Measurements from ENCODE around the gene DNAJA2.

Gene DNAJA2

GRCh38 chr16:46975908-46976470 is 2.5 kb upstream of the DNAJA2 start:
- in situ Hi-C loops (cut with MboI; ENCODE audit: low sequenced_read_pairs), result no loop called here

GRCh38 chr16:46975165-46975564 is 1.7 kb upstream of the DNAJA2 start:
- in situ Hi-C loops (cut with MboI; ENCODE audit: low sequenced_read_pairs), result no loop called here

DNA sequence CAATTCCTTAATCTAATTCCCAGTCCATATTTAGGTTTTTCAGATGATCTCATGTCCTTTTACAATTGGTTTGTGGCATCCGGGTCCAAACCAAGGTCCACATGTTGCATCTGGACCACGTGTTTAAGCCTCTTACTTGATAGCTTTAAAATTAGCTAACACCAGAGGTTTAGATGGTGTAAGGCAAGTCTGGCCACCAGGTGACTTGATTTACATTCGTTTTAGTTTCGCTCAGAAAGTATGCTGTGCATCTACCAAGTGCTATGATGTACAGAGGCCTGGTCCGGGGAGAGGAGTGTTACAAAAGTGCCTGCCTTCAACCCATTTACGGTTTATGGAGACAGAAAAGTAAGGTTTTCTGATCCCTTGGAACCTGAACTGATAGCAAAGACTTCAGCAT is 878 bp upstream of the DNAJA2 start:
- in situ Hi-C loops (cut with MboI; ENCODE audit: low sequenced_read_pairs), result no loop called here

GRCh38 chr16:46973996-46974324 is 486 bp upstream of the DNAJA2 start:
- in situ Hi-C loops (cut with MboI; ENCODE audit: low sequenced_read_pairs), result no loop called here

DNA sequence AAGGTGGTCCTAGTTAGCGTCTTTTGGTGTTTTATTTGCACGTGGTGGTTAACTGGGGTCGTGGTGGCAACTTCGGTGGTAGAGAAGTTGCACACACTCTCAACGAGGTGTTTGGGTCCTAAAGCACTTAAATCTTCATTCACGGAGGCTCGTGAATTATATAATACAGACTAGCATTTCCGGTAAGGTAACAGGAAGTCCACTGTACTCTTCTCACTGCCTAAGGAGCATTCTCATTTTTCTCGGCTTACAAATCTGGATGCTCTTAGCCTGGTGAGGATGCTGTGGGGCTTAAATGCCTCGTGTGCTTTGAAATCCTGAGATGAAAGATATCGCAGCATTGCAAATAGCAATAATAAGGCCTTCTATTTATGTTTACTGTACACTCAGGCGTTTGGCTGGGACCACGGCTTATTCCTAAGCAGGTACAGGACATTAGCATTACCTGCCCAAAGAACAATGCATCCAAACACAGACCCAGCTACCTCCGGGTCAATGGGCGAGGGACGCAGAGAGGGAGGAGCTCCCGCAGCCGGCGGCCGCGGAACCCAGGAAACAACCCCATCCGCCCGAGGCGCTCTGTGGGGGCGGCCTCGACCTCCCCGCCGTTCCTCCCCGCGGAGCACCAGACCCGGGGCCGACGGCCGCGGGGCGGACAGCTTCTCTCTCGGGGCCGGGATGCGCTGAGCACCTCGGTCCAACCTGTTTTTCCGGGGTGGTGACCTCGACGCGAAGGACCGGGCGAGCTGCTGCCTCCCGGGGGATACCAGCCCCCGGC is 856 bp downstream of the DNAJA2 start:
- in situ Hi-C loops (cut with MboI; ENCODE audit: low sequenced_read_pairs), result no loop called here

DNA sequence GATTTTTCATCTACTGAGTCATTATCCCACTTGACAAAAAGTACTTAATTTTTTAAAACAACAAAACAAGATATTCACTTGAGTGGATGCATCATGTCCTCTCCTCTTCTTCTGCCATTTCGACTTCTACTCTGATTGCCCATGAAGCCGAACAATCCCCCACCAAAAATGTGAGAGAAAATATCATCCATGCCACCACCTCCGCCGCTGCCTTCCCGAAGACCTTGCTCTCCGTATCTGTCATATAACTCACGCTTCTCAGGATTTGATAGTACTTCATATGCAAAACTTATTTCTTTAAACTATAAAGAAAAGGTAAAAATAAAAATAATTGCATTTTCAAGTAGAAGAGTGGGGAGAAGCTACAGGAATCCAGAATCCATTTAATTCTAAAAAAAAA is 2.2 kb downstream of the DNAJA2 start:
- in situ Hi-C loops (cut with MboI; ENCODE audit: low sequenced_read_pairs), result no loop called here

- in situ Hi-C loops (cut with MboI; ENCODE audit: low sequenced_read_pairs), result no loop called here
Observed at GRCh38 chr16:46970089-46970488, 3.4 kb downstream of the DNAJA2 start.

- in situ Hi-C loops (cut with MboI; ENCODE audit: low sequenced_read_pairs), result no loop called here
Observed at GRCh38 chr16:46968063-46968435, 5.4 kb downstream of the DNAJA2 start.

GRCh38 chr16:46962629-46963028 is 10.8 kb downstream of the DNAJA2 start:
- in situ Hi-C loops (cut with MboI; ENCODE audit: low sequenced_read_pairs), result no loop called here

- in situ Hi-C loops (cut with MboI; ENCODE audit: low sequenced_read_pairs), result no loop called here
Observed at GRCh38 chr16:46961373-46962353, 11.8 kb downstream of the DNAJA2 start.

DNA sequence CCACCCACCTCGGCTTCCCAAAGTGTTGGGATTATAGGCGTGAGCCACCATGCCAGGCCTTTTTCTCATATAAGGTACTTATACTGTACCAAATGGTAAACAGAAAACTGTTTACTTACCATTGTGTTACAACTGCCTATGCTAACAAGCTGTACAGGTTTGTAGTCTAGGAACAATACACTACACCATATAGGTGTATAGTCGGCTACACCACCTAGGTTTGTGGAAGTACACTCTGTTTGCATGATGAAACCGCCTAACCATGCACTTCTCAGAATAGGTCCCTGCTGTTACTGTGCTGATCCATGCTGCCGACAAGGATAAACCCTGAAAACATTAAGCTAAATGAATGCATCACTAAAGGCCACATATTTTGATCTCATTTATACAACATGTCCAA is 18.9 kb downstream of the DNAJA2 start:
- in situ Hi-C loops (cut with MboI; ENCODE audit: low sequenced_read_pairs), result no loop called here

GRCh38 chr16:46950009-46950408 is 23.5 kb downstream of the DNAJA2 start:
- in situ Hi-C loops (cut with MboI; ENCODE audit: low sequenced_read_pairs), result no loop called here

GRCh38 chr16:46949241-46949892 is 24.1 kb downstream of the DNAJA2 start:
- in situ Hi-C loops (cut with MboI; ENCODE audit: low sequenced_read_pairs), result loop anchor here (10.0 kb wide), 1 partner anchor 1215 kb away; no protein-coding TSS in a partner anchor

DNA sequence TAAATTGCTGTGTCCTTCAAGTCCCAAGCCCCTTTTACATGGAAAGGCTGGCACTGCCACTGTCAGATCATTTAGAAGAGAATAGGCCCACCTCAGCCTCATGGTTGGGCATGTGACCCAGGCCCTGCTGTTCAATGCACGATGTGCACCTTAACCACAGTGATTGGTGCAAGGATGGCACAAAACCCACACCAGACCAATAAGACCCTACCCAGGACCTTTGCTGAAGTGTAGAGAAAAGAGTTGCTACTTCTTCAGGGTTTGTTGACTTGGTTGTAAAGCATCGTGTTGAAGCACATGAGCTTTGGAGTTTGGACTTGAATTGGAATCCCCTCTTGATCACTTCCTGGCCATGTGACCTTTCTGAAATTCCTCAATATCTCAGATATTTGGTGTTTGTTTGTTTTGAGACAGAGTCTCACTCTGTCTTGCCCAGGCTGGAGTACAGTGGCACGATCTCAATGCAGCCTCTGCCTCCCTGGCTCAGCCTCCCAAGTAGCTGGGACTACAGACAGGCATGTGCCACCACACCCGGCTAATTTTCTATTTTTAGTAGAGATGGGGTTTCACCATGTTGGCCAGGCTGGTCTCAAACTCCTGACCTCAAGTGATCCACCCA is 24.8 kb downstream of the DNAJA2 start:
- in situ Hi-C loops (cut with MboI; ENCODE audit: low sequenced_read_pairs), result loop anchor here (10.0 kb wide), 1 partner anchor 1216 kb away; no protein-coding TSS in a partner anchor

GRCh38 chr16:46947900-46948547 is 25.4 kb downstream of the DNAJA2 start:
- in situ Hi-C loops (cut with MboI; ENCODE audit: low sequenced_read_pairs), result loop anchor here (10.0 kb wide), 1 partner anchor 1217 kb away; no protein-coding TSS in a partner anchor

DNA sequence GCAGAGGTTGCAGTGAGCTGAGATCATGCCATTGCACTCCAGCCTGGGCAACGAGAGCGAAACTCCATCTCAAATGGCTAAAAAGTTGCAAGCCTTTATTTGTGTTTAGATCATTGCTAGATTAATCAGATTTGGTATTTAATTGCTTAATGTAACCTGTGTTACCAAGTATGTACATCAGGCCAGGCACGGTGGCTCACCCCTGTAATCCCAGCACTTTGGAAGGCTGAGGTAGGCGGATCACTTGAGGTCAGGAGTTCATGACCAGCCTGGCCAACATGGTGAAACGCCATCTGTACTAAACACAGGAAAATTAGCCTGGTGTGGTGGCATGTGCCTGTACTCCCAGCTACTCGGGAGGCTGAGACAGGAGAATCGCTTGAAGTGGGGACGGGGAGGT is 28.8 kb downstream of the DNAJA2 start:
- in situ Hi-C loops (cut with MboI; ENCODE audit: low sequenced_read_pairs), result loop anchor here (10.0 kb wide), 1 partner anchor 1220 kb away; no protein-coding TSS in a partner anchor

GRCh38 chr16:46937536-46937935 is 35.9 kb downstream of the DNAJA2 start:
- in situ Hi-C loops (cut with MboI; ENCODE audit: low sequenced_read_pairs), result no loop called here

- in situ Hi-C loops (cut with MboI; ENCODE audit: low sequenced_read_pairs), result no loop called here
Observed at GRCh38 chr16:46932802-46933201, 40.7 kb downstream of the DNAJA2 start.

- in situ Hi-C loops (cut with MboI; ENCODE audit: low sequenced_read_pairs), result no loop called here
Observed at GRCh38 chr16:46930861-46931260, 42.6 kb downstream of the DNAJA2 start.
